MV-4-11 (cell line): ENCODE measurements around the gene AUTS2.

Experiments used
- DNase-seq: peaks from one replicate; lab custom pipeline; 2025; lab: John Stamatoyannopoulos, UW

The AUTS2 gene

DNA sequence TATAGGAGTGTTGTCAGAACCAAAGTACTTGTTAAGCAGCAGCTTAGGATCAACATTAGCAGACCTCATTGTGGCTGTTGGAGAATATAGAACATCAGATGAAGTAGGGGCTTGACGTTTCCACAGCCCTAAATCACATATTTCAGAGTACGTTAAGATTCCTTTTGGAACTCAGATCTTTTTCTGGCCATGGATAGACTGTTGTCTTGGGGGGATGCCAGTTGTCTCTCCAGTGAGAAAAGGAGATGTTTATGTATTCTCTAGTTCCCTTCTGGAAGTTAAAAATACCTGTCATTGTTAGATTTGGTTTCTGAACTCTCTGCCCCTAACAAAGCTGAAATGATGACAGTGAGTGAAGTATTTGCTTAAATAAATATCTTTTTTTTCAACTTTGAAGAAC, 191.3 kb downstream of the AUTS2 start:
- DNase-seq = no peak

- DNase-seq = no peak
Observed at GRCh38 chr7:69790977-69791724, 192.9 kb downstream of the AUTS2 start.

DNA sequence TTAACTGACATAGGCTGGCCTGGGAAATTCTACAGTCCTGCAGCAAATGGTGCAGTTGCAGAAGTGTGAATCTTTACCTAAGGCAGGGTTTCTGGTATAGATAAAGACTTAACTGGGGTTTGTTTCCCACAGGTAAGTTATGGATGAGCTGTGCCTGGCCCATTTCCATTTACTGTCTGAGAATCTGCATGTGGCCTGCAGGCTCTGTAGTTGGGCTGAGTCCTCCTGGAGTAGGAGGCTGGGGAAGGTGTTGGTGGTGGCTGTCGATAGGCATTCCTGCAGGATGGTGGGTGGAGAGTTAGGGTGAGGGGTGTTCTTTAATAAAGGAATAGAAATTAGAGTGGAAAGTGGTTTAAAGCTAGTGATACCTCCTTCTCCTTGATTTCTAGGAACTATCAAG, 193.5 kb downstream of the AUTS2 start:
- no peak for DNase-seq

GRCh38 chr7:69795932-69796331, 197.7 kb downstream of the AUTS2 start:
- no peak for DNase-seq

DNA sequence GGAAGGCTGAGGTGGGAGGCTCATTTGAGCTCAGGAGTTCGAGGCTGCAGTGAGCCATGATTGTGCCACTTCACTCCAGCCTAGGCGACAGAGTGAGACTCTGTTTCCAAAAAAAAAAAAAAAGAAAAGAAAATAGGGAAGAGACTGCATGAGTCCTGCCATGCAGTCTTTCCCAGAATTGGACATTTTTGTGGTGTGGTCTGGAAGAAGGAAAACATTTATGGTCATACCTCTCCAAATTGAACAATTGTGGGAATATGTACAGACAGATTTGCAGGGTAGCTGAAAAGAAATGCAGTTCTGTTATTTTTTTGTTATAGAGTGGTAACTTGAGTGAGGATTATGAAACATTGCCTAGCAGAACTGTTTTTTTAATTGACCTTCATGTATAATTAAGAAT, 198.1 kb downstream of the AUTS2 start:
- DNase-seq = no peak

DNA sequence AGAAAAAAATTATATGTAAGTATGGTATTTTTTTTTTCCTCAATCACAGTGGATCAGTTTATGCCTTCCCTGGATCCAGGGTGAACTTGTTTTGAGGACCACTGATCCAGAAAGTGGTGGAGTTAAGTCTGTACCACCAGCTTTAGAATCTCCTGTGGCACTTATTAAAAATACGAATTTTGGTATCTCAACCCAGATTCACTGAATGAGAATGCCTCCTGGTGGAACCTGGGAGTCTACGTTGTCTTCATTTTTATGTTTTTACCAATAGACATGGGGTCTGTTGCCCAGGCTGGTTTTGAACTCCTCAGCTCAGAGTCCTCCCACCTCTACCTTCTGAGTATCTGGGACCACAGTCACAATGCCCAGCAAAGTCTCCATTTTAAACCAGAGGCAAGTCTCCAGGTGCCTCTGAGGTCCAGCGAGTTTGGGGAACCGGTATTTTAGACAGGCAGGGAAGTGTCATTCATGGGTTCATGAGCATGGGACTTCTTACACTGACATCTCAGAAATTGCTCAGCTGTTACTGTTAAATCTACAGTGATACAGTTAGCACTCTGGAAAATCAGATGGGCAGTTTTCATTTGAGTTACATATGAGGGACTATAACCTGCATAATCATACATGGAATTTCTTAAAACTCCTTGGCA, 200.9 kb downstream of the AUTS2 start:
- no peak for DNase-seq

DNA sequence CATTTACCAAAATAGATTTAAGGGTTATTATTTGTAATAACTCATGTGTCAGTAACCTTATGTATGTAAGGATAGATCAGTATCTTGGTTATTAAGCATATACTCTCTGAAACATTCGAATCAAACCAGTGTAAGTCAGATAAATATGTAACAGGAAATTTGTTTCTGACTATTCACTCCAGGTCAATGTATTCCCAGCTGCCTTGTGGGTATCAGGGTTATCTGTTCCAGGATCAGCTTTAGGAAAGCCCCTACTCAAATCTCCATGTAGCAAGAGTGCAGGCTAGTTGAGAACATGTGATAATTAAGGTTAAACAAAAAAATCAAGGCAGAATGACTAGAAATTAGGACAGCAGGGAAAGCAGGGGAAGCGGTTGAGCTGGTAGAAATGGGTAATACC, 201.7 kb downstream of the AUTS2 start:
- DNase-seq = no peak

- DNase-seq = no peak
Observed at GRCh38 chr7:69800495-69800894, 202.2 kb downstream of the AUTS2 start.

- DNase-seq = no peak
Observed at GRCh38 chr7:69801729-69802682, 203.7 kb downstream of the AUTS2 start.

GRCh38 chr7:69803699-69804516, 205.6 kb downstream of the AUTS2 start:
- no peak for DNase-seq

DNA sequence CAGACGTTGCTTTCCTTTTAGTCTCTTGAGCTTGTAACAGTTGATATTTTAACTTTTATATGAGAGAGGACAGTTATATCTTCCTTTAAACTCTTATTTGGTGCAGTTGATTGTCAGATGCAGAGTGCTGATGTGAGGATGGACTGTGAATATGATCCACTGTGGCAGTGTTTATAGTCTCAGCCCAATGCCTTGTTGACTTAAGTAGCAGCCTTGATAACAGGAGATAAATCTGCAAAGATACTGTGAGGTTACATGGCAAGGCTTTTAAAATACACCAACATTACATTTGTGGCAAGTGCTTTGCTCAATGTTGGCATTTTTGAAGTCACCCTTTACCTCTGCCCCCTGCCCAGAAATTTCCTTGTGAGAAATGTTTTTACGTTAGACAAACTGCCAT, 206.7 kb downstream of the AUTS2 start:
- DNase-seq = no peak

- no peak for DNase-seq
Observed at GRCh38 chr7:69808391-69808790, 210.1 kb downstream of the AUTS2 start.

GRCh38 chr7:69811476-69812308, 213.4 kb downstream of the AUTS2 start:
- DNase-seq = no peak

DNA sequence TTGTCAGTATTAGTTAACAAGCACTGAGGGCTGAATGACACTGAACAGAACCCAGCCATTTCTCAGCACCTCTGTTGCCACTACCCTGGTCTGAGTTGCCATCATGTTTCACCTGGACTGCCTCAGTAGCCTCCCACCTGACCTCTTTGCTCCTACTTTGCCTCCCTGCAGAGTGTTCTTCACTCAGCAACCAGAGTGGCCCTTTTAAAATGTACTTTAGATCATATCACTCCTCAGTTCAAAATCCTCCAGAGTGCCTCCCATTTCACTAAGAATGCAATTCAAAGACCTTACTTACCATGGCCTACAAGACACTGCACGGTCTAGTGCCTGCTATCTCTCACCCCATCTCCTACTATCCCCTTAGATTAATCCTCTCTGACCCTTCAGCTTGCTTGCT, 214.5 kb downstream of the AUTS2 start:
- DNase-seq = no peak

DNA sequence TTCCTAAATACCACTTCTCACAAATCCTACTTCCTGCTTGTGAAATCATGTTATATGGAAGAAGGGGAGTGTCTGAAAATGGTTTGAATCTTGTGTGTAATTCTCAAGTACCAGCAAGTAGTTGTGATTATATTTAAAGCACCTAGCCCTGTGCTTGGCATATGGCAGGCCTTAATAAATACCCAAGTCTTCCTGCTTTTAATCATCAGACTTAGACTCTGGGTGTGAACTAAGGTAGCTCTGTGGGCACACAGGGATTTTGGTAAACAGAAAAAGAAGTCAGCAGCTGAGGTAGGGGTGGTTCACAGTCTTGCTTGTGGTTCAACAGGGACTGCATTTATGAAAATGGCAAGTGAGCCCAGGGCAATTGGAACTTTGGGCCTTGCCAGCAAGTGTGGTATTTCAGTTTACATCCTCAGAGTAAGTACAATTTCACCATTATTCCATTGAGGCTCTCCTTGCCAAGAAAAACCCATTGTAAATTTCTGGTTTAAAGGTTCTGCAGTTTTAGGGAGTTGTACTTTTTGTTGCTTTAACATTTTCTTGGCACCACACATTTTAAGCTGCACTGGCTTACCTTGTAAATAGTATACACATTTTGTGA, 215.5 kb downstream of the AUTS2 start:
- peak; percentile 24 for DNase-seq

DNA sequence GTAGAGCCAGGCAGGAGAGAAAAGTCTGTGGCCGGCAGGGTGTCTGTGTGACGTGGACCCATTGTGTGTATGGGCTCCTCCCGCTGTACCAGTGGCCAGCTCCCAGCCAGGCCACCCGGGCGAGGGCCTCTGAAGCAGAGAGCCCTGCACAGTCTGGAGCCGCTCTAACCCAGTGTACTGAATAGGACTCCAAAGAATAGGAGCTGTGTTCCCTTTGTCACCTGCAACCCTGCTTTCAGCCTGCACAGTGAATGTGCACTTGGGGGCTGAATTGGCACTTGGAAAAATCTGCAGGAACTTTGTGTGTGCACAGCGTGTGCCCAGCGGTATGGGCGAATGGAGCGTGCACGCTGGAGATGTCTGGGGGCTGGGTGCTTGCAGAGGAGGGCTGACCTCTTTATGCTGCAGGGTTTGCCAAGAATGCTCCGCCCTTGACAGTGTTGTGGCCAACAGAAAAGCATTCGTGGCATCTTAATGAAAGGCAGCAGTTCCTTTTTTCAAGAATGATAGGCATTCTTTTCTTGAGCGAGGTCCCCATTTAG, 216.2 kb downstream of the AUTS2 start:
- DNase-seq = peak; percentile 60

- no peak for DNase-seq
Observed at GRCh38 chr7:69816501-69816900, 218.2 kb downstream of the AUTS2 start.

DNA sequence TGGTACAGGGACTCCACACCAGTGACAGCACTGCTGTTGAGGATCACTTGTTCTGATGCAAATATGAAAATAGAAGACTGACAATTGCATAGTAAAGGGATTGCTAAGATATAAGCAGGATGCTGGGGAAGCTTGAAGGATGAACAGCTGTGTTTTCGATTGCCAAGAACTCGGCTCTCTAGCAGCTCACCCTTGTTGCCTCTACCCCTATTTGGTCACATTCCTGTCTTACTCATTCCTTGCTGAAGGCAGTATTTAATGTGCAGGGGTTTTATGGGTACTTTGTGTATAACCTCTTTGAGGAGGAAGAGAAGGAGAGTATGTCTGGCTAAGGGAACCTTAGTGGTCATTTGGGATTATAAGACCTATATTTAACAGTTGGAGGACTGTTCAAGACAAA, 218.8 kb downstream of the AUTS2 start:
- no peak for DNase-seq

DNA sequence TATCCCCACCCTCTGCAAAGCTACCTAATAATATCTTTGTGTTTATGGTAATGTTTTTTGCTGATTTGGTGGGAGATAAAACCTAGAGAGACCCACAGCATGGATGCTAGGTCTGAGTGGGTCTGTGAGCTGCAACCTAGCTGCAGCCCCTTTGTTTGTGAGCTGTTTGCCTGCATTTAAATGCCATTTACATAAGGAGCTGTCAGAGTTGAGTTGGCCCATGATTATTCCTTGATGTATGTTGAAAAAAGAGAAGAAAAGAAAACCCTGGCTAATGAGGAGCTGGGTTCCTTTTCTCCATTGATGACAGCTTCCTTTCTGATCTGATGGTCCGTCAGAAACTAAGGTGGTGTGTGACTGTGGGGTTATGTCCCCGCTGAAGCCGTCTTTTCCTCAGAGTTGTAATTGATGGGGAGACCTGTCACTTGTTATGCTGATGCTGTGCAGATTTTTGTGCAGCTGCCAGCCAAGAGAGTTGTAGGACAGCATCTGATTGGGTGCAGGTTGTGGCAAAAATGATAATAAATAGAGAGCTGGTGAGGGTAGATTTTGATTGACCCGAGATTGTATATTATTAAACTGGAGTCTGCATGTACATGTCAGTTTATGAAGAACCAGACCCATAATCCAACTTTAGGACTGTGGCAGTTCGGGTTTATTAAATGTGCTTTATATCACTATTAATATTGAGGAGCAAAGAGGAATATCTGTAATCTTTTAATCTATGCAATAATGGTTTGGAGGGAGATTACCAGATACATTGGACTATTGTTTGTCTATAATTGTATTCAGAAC, 219.8 kb downstream of the AUTS2 start:
- no peak for DNase-seq
